ENCODE measurements around the gene UBA6.

GRCh38 chr4:67713529-67714247, 12.7 kb upstream of the UBA6 start:
- TF ChIP-seq CTCF (IDR thresholded peaks at IDR 0.05) (no peak), SMC3 (IDR thresholded peaks at IDR 0.05) (no peak), SREBF2 (IDR thresholded peaks at IDR 0.05) (no peak)
